OCI-M2 (cell line): Measurements from ENCODE around the gene TAF1A.

Experiments
- DNase-seq: peaks from one replicate; lab custom pipeline; 2025; ENCODE audit not compliant: unreplicated experiment; lab: John Stamatoyannopoulos, UW

TAF1A gene

GRCh38 chr1:222600281-222600680 is 10.5 kb upstream of the TAF1A start:
- no peak for DNase-seq

GRCh38 chr1:222596696-222597095 is 7.0 kb upstream of the TAF1A start:
- no peak for DNase-seq

- DNase-seq = no peak
These were observed 5.1 kb upstream of the TAF1A start for GRCh38 chr1:222594789-222595188.

- DNase-seq = no peak
These were observed 2.4 kb upstream of the TAF1A start for GRCh38 chr1:222592171-222592570.

GRCh38 chr1:222588135-222588534 is 1.6 kb downstream of the TAF1A start:
- no peak for DNase-seq

GRCh38 chr1:222586842-222587241 is 2.9 kb downstream of the TAF1A start:
- DNase-seq = no peak

- DNase-seq = no peak
These were observed 6.7 kb downstream of the TAF1A start for GRCh38 chr1:222583079-222583478.

GRCh38 chr1:222582099-222582774 is 7.5 kb downstream of the TAF1A start:
- no peak for DNase-seq

- DNase-seq = no peak
These were observed 10.4 kb downstream of the TAF1A start for GRCh38 chr1:222579316-222579715.

- DNase-seq = no peak
These were observed 18.9 kb downstream of the TAF1A start for GRCh38 chr1:222570837-222571236.

GRCh38 chr1:222561656-222562055 is 28.1 kb downstream of the TAF1A start:
- DNase-seq = no peak

- no peak for DNase-seq
These were observed 32.2 kb downstream of the TAF1A start for GRCh38 chr1:222557574-222557973.

GRCh38 chr1:222557148-222557547 is 32.6 kb downstream of the TAF1A start:
- DNase-seq = no peak

- DNase-seq = no peak
These were observed 33.6 kb downstream of the TAF1A start for GRCh38 chr1:222555992-222556615.

- no peak for DNase-seq
These were observed 35.6 kb downstream of the TAF1A start for GRCh38 chr1:222554177-222554576.

- DNase-seq = no peak
These were observed 36.9 kb downstream of the TAF1A start for GRCh38 chr1:222552882-222553281.

GRCh38 chr1:222547944-222548671 is 41.6 kb downstream of the TAF1A start, which contains the start of gene HHIPL2:
TSS of gene HHIPL2 (minus strand) at chr1:222548104. CDS start at chr1:222548044, 60 bp downstream.
- DNase-seq = no peak

- no peak for DNase-seq
These were observed 42.5 kb downstream of the TAF1A start for GRCh38 chr1:222547260-222547614.

GRCh38 chr1:222546548-222547259 is 43.0 kb downstream of the TAF1A start:
- DNase-seq = no peak

GRCh38 chr1:222546091-222546490 is 43.6 kb downstream of the TAF1A start:
- DNase-seq = no peak

GRCh38 chr1:222543817-222544216 is 45.9 kb downstream of the TAF1A start:
- DNase-seq = no peak

GRCh38 chr1:222540598-222540995 is 49.1 kb downstream of the TAF1A start:
- DNase-seq = no peak
